HFF-Myc (cell line): Measurements from ENCODE around the gene AOX1.
A peak's percentile ranks its signal among the peaks of the same experiment; 100 is the strongest.

Experiments used
- DNase-seq: peaks from one replicate; pipeline ENCODE4 v3.0.0-alpha.2; 2011; ENCODE audit warnings: low read depth; ENCODE audit errors: extremely low read depth
- H3K4me3 ChIP-seq: replicated peaks from 2 replicates; pipeline ENCODE4 v1.5.1; 2011; ENCODE audit warnings: low read depth, mild to moderate bottlenecking, control low read depth, low read length
- CTCF ChIP-seq: IDR thresholded peaks from 2 replicates; pipeline ENCODE4 v1.5.1; 2012; ENCODE audit warnings: mild to moderate bottlenecking, low read depth, low read length, control low read depth; ENCODE audit errors: missing control alignments

The AOX1 gene

GRCh38 chr2:200613692-200614091, 27.9 kb downstream of the AOX1 start:
- H3K4me3 ChIP-seq, result no peak overlapping the region
- no peak for DNase-seq
- TF ChIP-seq CTCF, result no peak

- H3K4me3 ChIP-seq, result no peak overlapping the region
- TF ChIP-seq CTCF, result no peak
- DNase-seq, result no peak
Measured at GRCh38 chr2:200614249-200614648, 28.4 kb downstream of the AOX1 start.

GRCh38 chr2:200615247-200615646, 29.4 kb downstream of the AOX1 start:
- no peak overlapping the region for H3K4me3 ChIP-seq
- TF ChIP-seq CTCF, result no peak
- DNase-seq, result peak; percentile 44

GRCh38 chr2:200616193-200616592, 30.4 kb downstream of the AOX1 start:
- no peak for TF ChIP-seq CTCF
- H3K4me3 ChIP-seq, result no peak overlapping the region
- no peak for DNase-seq

GRCh38 chr2:200616656-200617055, 30.8 kb downstream of the AOX1 start:
- no peak for DNase-seq
- H3K4me3 ChIP-seq, result no peak overlapping the region
- TF ChIP-seq CTCF, result no peak

- no peak for TF ChIP-seq CTCF
- no peak overlapping the region for H3K4me3 ChIP-seq
- no peak for DNase-seq
Measured at GRCh38 chr2:200617156-200618053, 31.6 kb downstream of the AOX1 start.
